HepG2 (cell line): ENCODE data around the gene TTBK2. TPM values are rescaled to one million over a fixed set of nuclear protein-coding genes. Genes with fewer than 3 reads are reported as not detected.
A peak's percentile ranks its signal among the peaks of the same experiment; 100 is the strongest.

ENCODE experiments used
- ATAC-seq: fragments of 200-7000 bp; cut with Tn5 transposase; 3 replicates; pipeline ENCODE4 v1.9.1; 2020; ENCODE audit warnings: mild to moderate bottlenecking, moderate library complexity
- BruUV-seq: library from RNA; stranded (reverse); fragments of 400-500 nt; replicated peaks from 2 replicates; lab custom pipeline; 2021; lab: Mats Ljungman, UMichigan
- CTCF ChIA-PET: fragments of 300-600 bp; formaldehyde crosslinking; extraction: SDS; loops from one replicate; lab custom pipeline; 2021; ENCODE audit warnings: low total read pairs, inconsistent platforms, low intra/inter-chr PET ratio; lab: Yijun Ruan, JAX
- POLR2A ChIA-PET: fragments of 350-600 bp; sonication (Branson Sonifier 250); formaldehyde crosslinking; loops from one replicate; lab custom pipeline; 2020; ENCODE audit warnings: antibody characterized with exemption, inconsistent platforms; lab: Yijun Ruan, JAX
- DNase-seq: peaks from one replicate; pipeline ENCODE4 v3.0.0-alpha.2; 2015; ENCODE audit warnings: low spot score
- FAIRE-seq: peaks from 3 replicates; lab custom pipeline; 2011; peaks lifted over from hg19 to GRCh38; lab: Jason Lieb, UNC
- H2AFZ ChIP-seq: one replicate; pipeline ENCODE4 v1.6.1; 2011; ENCODE audit warnings: low read length, inconsistent platforms
- H3K27ac ChIP-seq: fragments of 300-600 bp; 3 replicates; pipeline ENCODE4 v1.8.0; 2011; ENCODE audit warnings: mixed run types, mild to moderate bottlenecking, mixed read lengths, low read length, inconsistent platforms; ENCODE audit not compliant: insufficient read depth; ENCODE audit errors: extremely low read length
- H3K27me3 ChIP-seq, 2 experiments: fragments of 200-600 bp in 1 of 2; 2 replicates in 1 of 2; 3 replicates in 1 of 2; pipeline versions ENCODE4 v1.6.0 to v1.8.0; 2011; ENCODE audit warnings: low read length in 2 of 2, mild to moderate bottlenecking in 2 of 2, moderate library complexity in 2 of 2, inconsistent platforms in 1 of 2; ENCODE audit not compliant: insufficient read depth in 2 of 2, control insufficient read depth in 1 of 2
- H3K36me3 ChIP-seq, 2 experiments: fragments of 200-600 bp in 1 of 2; replicated peaks in 1 of 2; 2 replicates in 1 of 2; 3 replicates in 1 of 2; pipeline versions ENCODE4 v1.5.1 to v1.8.0; 2011; ENCODE audit warnings: low read length in 2 of 2, inconsistent platforms in 1 of 2; ENCODE audit not compliant: insufficient read depth in 2 of 2, control insufficient read depth in 1 of 2
- H3K4me1 ChIP-seq: 2 replicates; pipeline ENCODE4 v1.5.1; 2012; ENCODE audit warnings: low read length, inconsistent platforms; ENCODE audit not compliant: insufficient read depth
- H3K4me2 ChIP-seq: 2 replicates; pipeline ENCODE4 v1.6.0; 2011; ENCODE audit warnings: low read depth, low read length, inconsistent platforms
- H3K4me3 ChIP-seq, 3 experiments: fragments of 200-600 bp in 1 of 3; sonication (generic), shearing (Covaris generic) in 1 of 3; replicated peaks in 1 of 3; 2 replicates each; pipeline ENCODE4 v1.5.1; 2011 to 2016; ENCODE audit warnings: low read length in 3 of 3, inconsistent platforms in 2 of 3, low read depth in 2 of 3, mild to moderate bottlenecking in 2 of 3, control low read depth in 1 of 3, mixed read lengths in 1 of 3; ENCODE audit not compliant: insufficient read depth in 1 of 3
- H3K79me2 ChIP-seq: one replicate; pipeline ENCODE4 v1.6.1; 2011; ENCODE audit warnings: low read length, inconsistent platforms; ENCODE audit not compliant: insufficient read depth
- H3K9ac ChIP-seq: 2 replicates; pipeline ENCODE4 v1.6.0; 2011; ENCODE audit warnings: mild to moderate bottlenecking, low read depth, low read length, inconsistent platforms; ENCODE audit not compliant: insufficient read depth
- H3K9me3 ChIP-seq: 2 replicates; pipeline ENCODE4 v1.5.1; 2012; ENCODE audit warnings: mild to moderate bottlenecking, low read length
- H4K20me1 ChIP-seq: 2 replicates; pipeline ENCODE4 v1.6.0; 2011; ENCODE audit warnings: inconsistent platforms, mild to moderate bottlenecking, low read length, moderate library complexity; ENCODE audit not compliant: insufficient read depth
- CCAR2 ChIP-seq: fragments of 200-400 bp; formaldehyde crosslinking; optimal IDR thresholded peaks from 2 replicates; pipeline ENCODE3; 2018; ENCODE audit warnings: low read depth, mild to moderate bottlenecking, low read length, moderate library complexity
- CTCF ChIP-seq: sonication (generic); formaldehyde crosslinking; IDR thresholded peaks from 2 replicates; pipeline ENCODE4 v1.5.0; 2020; ENCODE audit warnings: mild to moderate bottlenecking, missing genetic modification reagents, moderate library complexity
- HOXA7 ChIP-seq: sonication (generic); formaldehyde crosslinking; IDR thresholded peaks from 2 replicates; pipeline ENCODE4 v1.8.1; 2022; ENCODE audit warnings: mild to moderate bottlenecking, missing genetic modification reagents, moderate library complexity
- ONECUT2 ChIP-seq: sonication (generic); formaldehyde crosslinking; IDR thresholded peaks from 2 replicates; pipeline ENCODE4 v1.4.0; 2020; ENCODE audit warnings: missing genetic modification reagents
- POLR2AphosphoS5 ChIP-seq: IDR thresholded peaks from 2 replicates; pipeline ENCODE4 v1.6.1; 2012; ENCODE audit warnings: low read depth, low read length
- RCOR2 ChIP-seq: IDR thresholded peaks from 2 replicates; pipeline ENCODE4 v1.6.1; 2016; ENCODE audit warnings: missing biosample characterization, missing genetic modification reagents
- SP2 ChIP-seq: sonication (generic); formaldehyde crosslinking; IDR thresholded peaks from 2 replicates; pipeline ENCODE4 v1.5.1; 2020; ENCODE audit warnings: mild to moderate bottlenecking, missing genetic modification reagents
- ZKSCAN1 ChIP-seq: fragments of 150-350 bp; IDR thresholded peaks from 2 replicates; pipeline ENCODE4 v1.6.1; 2014; ENCODE audit warnings: low read length
- ZNF124 ChIP-seq: sonication (generic); formaldehyde crosslinking; IDR thresholded peaks from 2 replicates; pipeline ENCODE4 v1.4.0; 2020; ENCODE audit warnings: missing genetic modification reagents
- ZNF564 ChIP-seq: sonication (generic); formaldehyde crosslinking; IDR thresholded peaks from 2 replicates; pipeline ENCODE4 v1.8.1; 2023; ENCODE audit warnings: mild to moderate bottlenecking, missing genetic modification reagents
- ZNF598 ChIP-seq: sonication (generic); formaldehyde crosslinking; IDR thresholded peaks from 2 replicates; pipeline ENCODE4 v1.5.1; 2020; ENCODE audit warnings: mild to moderate bottlenecking, missing genetic modification reagents, borderline replicate concordance
- ZNF607 ChIP-seq: sonication (generic); formaldehyde crosslinking; IDR thresholded peaks from 2 replicates; pipeline ENCODE4 v1.5.1; 2020; ENCODE audit warnings: missing genetic modification reagents, mild to moderate bottlenecking, borderline replicate concordance
- ZNF790 ChIP-seq: sonication (generic); formaldehyde crosslinking; IDR thresholded peaks from 2 replicates; pipeline ENCODE4 v1.8.0; 2022; ENCODE audit warnings: missing genetic modification reagents, mild to moderate bottlenecking, borderline replicate concordance
- WGBS: methylation state at CpG from one replicate; pipeline ENCODE4 v1.1.6; 2017; ENCODE audit warnings: low lambda C conversion rate; 5-methylcytosine and 5-hydroxymethylcytosine counted together
- in situ Hi-C: cut with HindIII; loops from 2 replicates; pipeline ENCODE4 v1.10.0; 2017; ENCODE audit warnings: low pct_unique_long_range_greater_than_20kb; ENCODE audit not compliant: extremely low pct_ligation_motif_present
- intact Hi-C: fragments of 100-400 bp; cut with micrococcal nuclease; formaldehyde crosslinking; loops from one replicate; pipeline ENCODE4 v1.10.0; 2022; ENCODE audit not compliant: unreplicated experiment
- polyA plus RNA-seq, 8 experiments: library from polyadenylated mRNA; depleted of rRNA in 3 of 8; stranded (reverse) in 7 of 8; unstranded in 1 of 8; fragments of >200 nt; fragmentation: Illumina TruSeq in 4 of 8; extraction: Trizol in 4 of 8; gene quantifications; 2 replicates each; pipeline versions ENCODE4 v1.2.1 to v1.2.3, GENCODE V29; 2011 to 2016; ENCODE audit warnings: low read depth in 4 of 8, missing spikeins in 1 of 8, mixed read lengths in 1 of 8; ENCODE audit not compliant: insufficient read depth in 1 of 8
- total RNA-seq, 5 experiments: library from RNA; depleted of rRNA; stranded (reverse); fragments of >200 nt; fragmentation: Illumina TruSeq; extraction: Trizol; gene quantifications; 2 replicates each; pipeline ENCODE4 v1.2.3, GENCODE V29; 2016; ENCODE audit warnings: low read depth in 1 of 5
- TF ChIP-seq, protein P1 (sequence below): sonication (generic); formaldehyde crosslinking; conservative IDR thresholded peaks from 2 replicates; pipeline ENCODE4 v1.8.0; 2022; ENCODE audit warnings: low read depth, missing genetic modification reagents

TTBK2 gene
- total and polyA plus RNA-seq, 2 of the 13 experiments (the other 11 are each of a cell fraction or from before 2014, with no cell fraction given) = 5.1 to 7.4 TPM

DNA sequence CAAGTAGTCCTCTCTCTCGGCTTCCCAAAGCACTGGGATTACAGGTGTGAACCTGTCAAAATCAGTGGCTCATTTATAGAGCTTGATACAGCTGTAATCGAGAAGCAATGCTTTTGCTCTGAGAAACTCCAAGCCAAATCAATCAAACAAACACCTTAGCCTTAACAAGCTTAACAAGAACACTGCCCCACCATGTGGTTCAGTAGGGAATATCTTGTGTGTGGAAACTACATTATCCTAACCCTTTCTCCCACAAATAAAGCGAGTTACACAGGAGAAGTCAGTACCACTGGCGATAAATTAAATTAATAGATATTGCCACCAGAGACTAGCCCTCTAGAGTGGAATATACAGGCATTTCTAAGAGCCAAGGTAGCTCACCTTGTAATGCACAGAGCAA is 197.5 kb downstream of the TTBK2 start:
- intact Hi-C loops (no loop called here), in situ Hi-C loops (loop anchor here (25.0 kb wide), 1 partner anchor 489 kb away; the partner anchor contains the start of gene EPB42)
- 88% methylated on average over 4 of the region's 4 CpGs for WGBS
- Histone ChIP-seq H3K4me1 (peaks cover 6% of the 10 kb centered on the region; the same call in 1 of the 2 replicates), H2AFZ (no peak overlapping the region), H3K79me2 (no peaks in the 10 kb centered on the region), H3K4me3 (no peak overlapping the region), H3K9ac (no peak overlapping the region), H4K20me1 (no peaks in the 10 kb centered on the region), H3K9me3 (no peaks in the 10 kb centered on the region), H3K36me3 (peaks cover 36 to 64% of the 10 kb centered on the region in 2 experiments), H3K27me3 (no peaks in the 10 kb centered on the region), H3K4me2 (no peak overlapping the region), H3K27ac (no peak overlapping the region)
- CTCF ChIA-PET = interaction anchor here (1.7 kb wide), 1 partner anchor 19 kb away, joined by 5 read pairs; no protein-coding TSS in a partner anchor
- POLR2A ChIA-PET = no interaction called here
- ATAC-seq (peak; percentile 24; the same call in 1 of the 3 replicates), DNase-seq (peak; percentile 15), FAIRE-seq (no peak)
- no TSS peak for BruUV-seq
- TF ChIP-seq HOXA7 (CRISPR knock-in tag) (no peak), ZNF124 (CRISPR knock-in tag) (no peak), SP2 (no peak), CTCF (CRISPR knock-in tag) (peak; percentile 29; the same call in 1 of the 2 replicates), ZNF607 (no peak), CCAR2 (no peak), RCOR2 (CRISPR knock-in tag) (no peak), ZNF790 (CRISPR knock-in tag) (no peak), ZKSCAN1 (no peak), POLR2AphosphoS5 (0 out of 2 replicates have a peak, but pooled peaks have one; percentile 6), ONECUT2 (CRISPR knock-in tag) (no peak), ZNF564 (CRISPR knock-in tag) (no peak), ZNF598 (CRISPR knock-in tag) (no peak)
- TF ChIP-seq, protein P1, sequence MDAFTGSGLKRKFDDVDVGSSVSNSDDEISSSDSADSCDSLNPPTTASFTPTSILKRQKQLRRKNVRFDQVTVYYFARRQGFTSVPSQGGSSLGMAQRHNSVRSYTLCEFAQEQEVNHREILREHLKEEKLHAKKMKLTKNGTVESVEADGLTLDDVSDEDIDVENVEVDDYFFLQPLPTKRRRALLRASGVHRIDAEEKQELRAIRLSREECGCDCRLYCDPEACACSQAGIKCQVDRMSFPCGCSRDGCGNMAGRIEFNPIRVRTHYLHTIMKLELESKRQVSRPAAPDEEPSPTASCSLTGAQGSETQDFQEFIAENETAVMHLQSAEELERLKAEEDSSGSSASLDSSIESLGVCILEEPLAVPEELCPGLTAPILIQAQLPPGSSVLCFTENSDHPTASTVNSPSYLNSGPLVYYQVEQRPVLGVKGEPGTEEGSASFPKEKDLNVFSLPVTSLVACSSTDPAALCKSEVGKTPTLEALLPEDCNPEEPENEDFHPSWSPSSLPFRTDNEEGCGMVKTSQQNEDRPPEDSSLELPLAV = no peak
